Transverse colon (tissue), 4 donors: Measurements from ENCODE around the gene MSRB2.
"Not testable (repeated sequence)": the region's sequence is repeated elsewhere in the genome, so short reads cannot be mapped to it uniquely, and the experiment has no call there.

Experiments
- CTCF ChIP-seq, 5 experiments: fragments of 200-600 bp in 3 of 5; fragments of 450-650 bp in 2 of 5; sonication (generic) in 3 of 5; IDR thresholded peaks; 1 replicate in 2 of 5; 2 replicates in 3 of 5; pipeline ENCODE4 v1.5.1; 2016 to 2017; ENCODE audit warnings: antibody characterized with exemption in 5 of 5, inconsistent platforms in 3 of 5, mild to moderate bottlenecking in 2 of 5, moderate library complexity in 1 of 5
- EP300 ChIP-seq: sonication (generic); formaldehyde crosslinking; IDR thresholded peaks from one replicate; pipeline ENCODE4 v1.6.1; 2017; ENCODE audit warnings: antibody characterized with exemption, low read depth
- POLR2A ChIP-seq: fragments of 450-650 bp; IDR thresholded peaks from one replicate; pipeline ENCODE4 v1.6.1; 2016; ENCODE audit warnings: antibody characterized with exemption, mild to moderate bottlenecking, moderate library complexity
- POLR2AphosphoS5 ChIP-seq, 3 donors: sonication (generic); formaldehyde crosslinking; IDR thresholded peaks; one replicate each; pipeline ENCODE4 v1.6.1; 2016; ENCODE audit warnings: antibody characterized with exemption in 3 of 3

- TF ChIP-seq CTCF (IDR thresholded peaks at IDR 0.05); POLR2AphosphoS5 (IDR thresholded peaks at IDR 0.05); POLR2A; EP300: not testable (repeated sequence)
Measured at GRCh38 chr10:23072593-23072992, 22.8 kb upstream of the MSRB2 start.
